Left ventricle myocardium inferior (tissue), 1 donor: ENCODE results near the gene ARX. TPM values are rescaled to one million over a fixed set of nuclear protein-coding genes. Genes with fewer than 3 reads are reported as not detected.

Experiments used
- DNase-seq: peaks from one replicate; pipeline ENCODE4 v3.0.0-alpha.2; 2020
- H3K27ac ChIP-seq: fragments of 200-600 bp; replicated peaks from 2 replicates; pipeline ENCODE4 v1.8.0; 2021
- H3K27me3 ChIP-seq: fragments of 200-600 bp; 2 replicates; pipeline ENCODE4 v1.8.0; 2021; ENCODE audit warnings: low read depth
- H3K36me3 ChIP-seq: fragments of 200-600 bp; 2 replicates; pipeline ENCODE4 v1.8.0; 2021
- H3K4me1 ChIP-seq: fragments of 200-600 bp; 2 replicates; pipeline ENCODE4 v1.8.0; 2021
- H3K4me3 ChIP-seq: fragments of 200-600 bp; 2 replicates; pipeline ENCODE4 v1.8.0; 2021; ENCODE audit warnings: mild to moderate bottlenecking, moderate library complexity
- H3K9me3 ChIP-seq: fragments of 200-600 bp; replicated peaks from 2 replicates; pipeline ENCODE4 v1.8.0; 2021
- intact Hi-C: fragments of 100-400 bp; cut with micrococcal nuclease; formaldehyde crosslinking; loops from one replicate; pipeline ENCODE4 v1.11.0; 2022
- total RNA-seq: library from RNA; stranded (reverse); fragmentation: NEBNext Ultra II Directional; extraction: Animal tissue kit (Norgen Biotek cat#: 25700); gene quantifications from one replicate; pipeline ENCODE4 v1.2.1, GENCODE V29; 2021
- TF ChIP-seq, protein P1 (sequence below): fragments of 200-600 bp; IDR thresholded peaks from 2 replicates; pipeline ENCODE4 v1.8.0; 2021; ENCODE audit warnings: antibody characterized with exemption, mild to moderate bottlenecking, borderline replicate concordance
- donor health status: DM: no; HTN: yes; CAD: no; lungs with severe emphysema.

ARX gene
- total RNA-seq, 1 donor from 2014 or later, result not detected

DNA sequence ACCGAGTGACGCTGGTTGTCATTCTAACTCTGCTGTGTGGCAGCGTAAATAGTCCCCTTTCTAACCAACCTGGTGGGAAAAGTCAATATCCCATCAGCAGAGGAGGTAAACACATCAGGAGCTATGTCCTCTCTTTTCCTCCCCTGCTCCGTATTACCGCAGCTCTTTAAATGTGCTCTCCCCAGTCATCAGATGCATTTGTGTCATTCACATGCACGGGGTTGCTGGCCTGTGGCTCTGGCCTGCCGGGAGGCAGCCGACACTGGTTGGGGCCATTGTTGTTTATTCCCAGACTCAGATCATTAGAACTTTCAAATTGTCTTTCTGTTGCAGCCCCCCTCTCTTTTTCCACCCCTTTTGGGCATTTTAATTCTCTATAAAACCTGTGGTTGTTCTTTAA is 21.9 kb downstream of the ARX start:
- H3K4me3 ChIP-seq, result no peak overlapping the region
- no peaks in the 10 kb centered on the region for H3K27me3 ChIP-seq
- intact Hi-C loops, result no loop called here
- no peaks in the 10 kb centered on the region for H3K9me3 ChIP-seq
- H3K36me3 ChIP-seq, result no peaks in the 10 kb centered on the region
- H3K4me1 ChIP-seq, result no peaks in the 10 kb centered on the region
- H3K27ac ChIP-seq, result no peak overlapping the region
- TF ChIP-seq, protein P1, sequence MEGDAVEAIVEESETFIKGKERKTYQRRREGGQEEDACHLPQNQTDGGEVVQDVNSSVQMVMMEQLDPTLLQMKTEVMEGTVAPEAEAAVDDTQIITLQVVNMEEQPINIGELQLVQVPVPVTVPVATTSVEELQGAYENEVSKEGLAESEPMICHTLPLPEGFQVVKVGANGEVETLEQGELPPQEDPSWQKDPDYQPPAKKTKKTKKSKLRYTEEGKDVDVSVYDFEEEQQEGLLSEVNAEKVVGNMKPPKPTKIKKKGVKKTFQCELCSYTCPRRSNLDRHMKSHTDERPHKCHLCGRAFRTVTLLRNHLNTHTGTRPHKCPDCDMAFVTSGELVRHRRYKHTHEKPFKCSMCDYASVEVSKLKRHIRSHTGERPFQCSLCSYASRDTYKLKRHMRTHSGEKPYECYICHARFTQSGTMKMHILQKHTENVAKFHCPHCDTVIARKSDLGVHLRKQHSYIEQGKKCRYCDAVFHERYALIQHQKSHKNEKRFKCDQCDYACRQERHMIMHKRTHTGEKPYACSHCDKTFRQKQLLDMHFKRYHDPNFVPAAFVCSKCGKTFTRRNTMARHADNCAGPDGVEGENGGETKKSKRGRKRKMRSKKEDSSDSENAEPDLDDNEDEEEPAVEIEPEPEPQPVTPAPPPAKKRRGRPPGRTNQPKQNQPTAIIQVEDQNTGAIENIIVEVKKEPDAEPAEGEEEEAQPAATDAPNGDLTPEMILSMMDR, result no peak
- no peak for DNase-seq

DNA sequence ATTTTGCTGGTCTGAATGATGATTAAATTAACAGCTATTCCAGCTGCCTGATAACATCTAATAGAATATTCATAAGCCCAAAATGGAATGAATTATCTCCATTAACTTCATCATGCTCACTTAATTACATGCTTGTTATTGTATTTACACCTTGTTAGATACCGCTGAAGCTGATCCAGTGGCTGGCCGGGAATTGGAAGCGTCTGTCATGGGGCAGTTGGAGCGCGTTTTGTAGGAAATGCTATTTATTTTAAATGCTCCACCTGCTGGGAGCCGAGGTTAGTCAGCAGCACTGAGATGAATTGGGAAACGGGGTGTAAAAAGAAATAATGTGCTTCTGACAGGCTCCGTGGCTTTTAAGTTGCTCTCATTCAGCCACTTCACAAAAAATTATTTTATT is 25.2 kb downstream of the ARX start:
- no peak for DNase-seq
- intact Hi-C loops, result no loop called here
- Histone ChIP-seq H3K27me3 (no peaks in the 10 kb centered on the region), H3K36me3 (no peaks in the 10 kb centered on the region), H3K27ac (no peak overlapping the region), H3K9me3 (no peaks in the 10 kb centered on the region), H3K4me1 (no peaks in the 10 kb centered on the region), H3K4me3 (no peak overlapping the region)
- TF ChIP-seq, protein P1, result no peak

DNA sequence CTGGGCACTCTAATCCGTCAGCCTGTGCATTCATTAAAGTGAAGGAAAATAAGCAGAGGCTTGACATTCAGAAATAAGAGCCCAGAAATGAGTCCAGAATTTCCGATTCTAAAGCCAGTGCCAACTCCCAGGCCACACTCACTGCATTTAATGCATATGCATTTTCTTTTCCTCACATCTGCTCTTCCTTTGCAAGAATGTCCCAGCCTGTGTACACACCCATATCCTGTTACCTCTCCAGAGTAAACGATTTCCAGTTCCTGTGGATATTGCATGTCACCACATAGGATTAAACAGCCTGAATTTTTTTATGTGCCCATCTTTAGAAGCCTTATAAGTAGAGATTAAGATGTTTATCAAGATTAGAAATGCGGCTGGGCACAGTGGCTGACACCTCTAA is 27.5 kb downstream of the ARX start:
- Histone ChIP-seq H3K9me3 (no peaks in the 10 kb centered on the region), H3K36me3 (no peaks in the 10 kb centered on the region), H3K4me1 (no peaks in the 10 kb centered on the region), H3K27me3 (no peaks in the 10 kb centered on the region), H3K4me3 (no peak overlapping the region), H3K27ac (no peak overlapping the region)
- no peak for DNase-seq
- intact Hi-C loops, result no loop called here
- TF ChIP-seq, protein P1, result no peak

- Histone ChIP-seq H3K27me3 (no peaks in the 10 kb centered on the region), H3K4me1 (no peaks in the 10 kb centered on the region), H3K4me3 (no peak overlapping the region), H3K9me3 (no peaks in the 10 kb centered on the region), H3K36me3 (no peaks in the 10 kb centered on the region), H3K27ac (no peak overlapping the region)
- TF ChIP-seq, protein P1, result no peak
- intact Hi-C loops, result no loop called here
- DNase-seq, result no peak
These were observed 28.0 kb downstream of the ARX start for GRCh38 chrX:24987731-24988130.

- DNase-seq, result no peak
- H3K4me3 ChIP-seq, result no peak overlapping the region
- no peaks in the 10 kb centered on the region for H3K4me1 ChIP-seq
- H3K9me3 ChIP-seq, result no peaks in the 10 kb centered on the region
- TF ChIP-seq, protein P1, result no peak
- H3K36me3 ChIP-seq, result no peaks in the 10 kb centered on the region
- H3K27ac ChIP-seq, result no peak overlapping the region
- H3K27me3 ChIP-seq, result no peaks in the 10 kb centered on the region
- intact Hi-C loops, result no loop called here
These were observed 30.6 kb downstream of the ARX start for GRCh38 chrX:24985120-24985519.

- Histone ChIP-seq H3K4me3 (no peak overlapping the region), H3K27me3 (no peaks in the 10 kb centered on the region), H3K9me3 (no peaks in the 10 kb centered on the region), H3K4me1 (no peaks in the 10 kb centered on the region), H3K36me3 (no peaks in the 10 kb centered on the region), H3K27ac (no peak overlapping the region)
- TF ChIP-seq, protein P1, result no peak
- intact Hi-C loops, result no loop called here
- no peak for DNase-seq
These were observed 31.8 kb downstream of the ARX start for GRCh38 chrX:24983931-24984330.
